Measurements from ENCODE around the gene ATP13A1. TPM values are rescaled to one million over a fixed set of nuclear protein-coding genes. Genes with fewer than 3 reads are reported as not detected.
"Not testable (repeated sequence)": the region's sequence is repeated elsewhere in the genome, so short reads cannot be mapped to it uniquely, and the experiment has no call there.

Gene ATP13A1
- total and polyA plus RNA-seq, 7 donors, result 6.6 to 145 (median 55.5) TPM

DNA sequence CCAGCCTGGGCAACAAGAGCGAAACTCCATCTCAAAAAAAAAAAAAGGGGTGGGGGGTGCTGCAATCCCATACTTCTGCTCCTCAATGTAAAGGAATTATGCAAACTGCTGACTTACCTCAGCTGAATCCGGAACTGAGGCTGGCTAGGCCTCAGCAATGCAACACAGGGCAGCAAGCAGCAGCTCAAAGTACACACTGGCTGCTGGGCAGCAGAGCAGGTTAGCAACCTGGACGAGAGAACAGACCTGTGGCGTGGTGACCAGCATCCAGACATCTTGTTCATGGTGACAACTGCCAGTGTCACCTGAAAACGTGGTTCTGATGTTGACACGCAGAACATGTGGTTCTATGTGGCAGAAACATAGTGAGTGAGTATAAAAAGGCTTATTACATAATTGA lies 41.4 kb upstream of the ATP13A1 start:
- Histone ChIP-seq H3K9me3 (peaks cover 30 to 63% (median 55%) of the 10 kb centered on the region in 4 donors), H3K36me3 (peaks cover 0 to 39% (median 12%) of the 10 kb centered on the region in 4 donors), H3K4me1 (no peaks in the 10 kb centered on the region), H3K27me3 (no peaks in the 10 kb centered on the region), H3K4me3 (no peak overlapping the region), H3K27ac (no peak overlapping the region)
- intact Hi-C loops (cut with DNase I), result no loop called here
- no peak for DNase-seq
- TF ChIP-seq POLR2AphosphoS5 (IDR thresholded peaks at IDR 0.05) (no peak), CTCF (IDR thresholded peaks at IDR 0.05) (no peak), EP300 (IDR thresholded peaks at IDR 0.05) (no peak), POLR2A (IDR thresholded peaks at IDR 0.05) (no peak)
- WGBS, 2 donors, result 89% methylated on average over 6 of the region's 6 CpGs

DNA sequence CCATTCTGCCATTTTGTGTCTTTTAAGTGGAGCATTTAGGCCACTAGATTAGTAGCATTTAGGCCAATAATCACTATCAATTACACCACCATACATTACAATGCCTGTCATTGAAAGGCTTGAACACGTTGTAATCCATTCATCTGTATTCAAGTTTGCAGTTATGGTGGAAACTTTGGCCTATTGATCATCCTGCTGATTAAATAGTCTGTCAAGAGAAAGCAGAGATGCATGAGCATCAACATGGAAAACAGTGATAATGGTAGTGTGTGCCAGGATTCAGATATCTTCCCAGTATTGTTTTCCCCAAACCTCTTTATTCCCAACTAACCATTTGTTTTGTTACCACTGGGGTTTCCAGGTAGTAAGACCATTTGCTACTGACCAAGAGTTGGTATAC lies 37.0 kb upstream of the ATP13A1 start:
- H3K4me1 ChIP-seq; H3K4me3 ChIP-seq; H3K27ac ChIP-seq; intact Hi-C loops (cut with DNase I); DNase-seq; H3K27me3 ChIP-seq: not testable (repeated sequence)
- H3K36me3 ChIP-seq, result peaks cover 0 to 22% (median 8%) of the 10 kb centered on the region in 4 donors
- peaks cover 5 to 45% (median 21%) of the 10 kb centered on the region in 4 donors for H3K9me3 ChIP-seq
- WGBS, 2 donors, result 90 to 94% methylated on average over 1 of the region's 1 CpG

DNA sequence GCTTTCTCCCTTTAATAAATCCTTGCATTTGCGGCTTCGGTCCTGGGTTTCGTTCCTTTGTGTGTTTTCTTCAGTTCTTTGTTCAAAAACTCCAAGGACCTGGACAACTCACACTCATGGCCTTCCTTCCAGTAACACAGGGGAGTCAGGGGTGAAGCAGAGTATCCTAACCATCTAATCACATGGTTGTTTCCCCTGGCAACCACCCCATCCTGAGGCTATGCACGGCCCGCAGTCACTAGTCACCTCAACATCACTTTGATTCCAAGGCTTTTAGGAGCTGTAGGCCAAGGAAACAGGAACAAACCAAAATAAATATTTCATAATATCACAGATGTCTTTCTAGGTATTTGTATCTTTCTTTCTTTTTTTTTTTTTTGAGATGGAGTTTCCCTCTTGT lies 34.1 kb upstream of the ATP13A1 start:
- no peak overlapping the region for H3K4me3 ChIP-seq
- H3K27ac ChIP-seq, result no peak overlapping the region
- peaks cover 0 to 29% (median 10%) of the 10 kb centered on the region in 4 donors for H3K9me3 ChIP-seq
- intact Hi-C loops (cut with DNase I), result no loop called here
- no peaks in the 10 kb centered on the region for H3K27me3 ChIP-seq
- WGBS, 2 donors, result 89 to 96% methylated on average over 5 of the region's 5 CpGs
- TF ChIP-seq CTCF (IDR thresholded peaks at IDR 0.05) (no peak), POLR2A (IDR thresholded peaks at IDR 0.05) (no peak), EP300 (IDR thresholded peaks at IDR 0.05) (no peak), POLR2AphosphoS5 (IDR thresholded peaks at IDR 0.05) (no peak)
- H3K4me1 ChIP-seq, result no peaks in the 10 kb centered on the region
- DNase-seq, result no peak
- peaks cover 0 to 5% (median 0%) of the 10 kb centered on the region in 4 donors for H3K36me3 ChIP-seq

- Histone ChIP-seq H3K9me3 (peaks cover 0 to 24% (median 9%) of the 10 kb centered on the region in 4 donors), H3K4me3 (no peak overlapping the region)
- intact Hi-C loops (cut with DNase I), result no loop called here
Observed at GRCh38 chr19:19696386-19696785, 32.9 kb upstream of the ATP13A1 start.

GRCh38 chr19:19691683-19692082 lies 28.2 kb upstream of the ATP13A1 start:
- 87 to 96% methylated on average over 10 of the region's 10 CpGs for WGBS, 2 donors
- no peak for DNase-seq
- H3K27ac ChIP-seq, result no peak overlapping the region
- H3K9me3 ChIP-seq, result no peaks in the 10 kb centered on the region
- TF ChIP-seq POLR2AphosphoS5 (IDR thresholded peaks at IDR 0.05), result no peak
- TF ChIP-seq POLR2A (IDR thresholded peaks at IDR 0.05), result no peak
- TF ChIP-seq EP300 (IDR thresholded peaks at IDR 0.05), result no peak
- no peak for TF ChIP-seq CTCF (IDR thresholded peaks at IDR 0.05)
- H3K36me3 ChIP-seq, result no peaks in the 10 kb centered on the region
- intact Hi-C loops (cut with DNase I), result no loop called here
- H3K4me1 ChIP-seq, result no peaks in the 10 kb centered on the region
- H3K27me3 ChIP-seq, result no peaks in the 10 kb centered on the region
- no peak overlapping the region for H3K4me3 ChIP-seq

More at GRCh38 chr19:19696386-19696785, 32.9 kb upstream of the ATP13A1 start:
- Histone ChIP-seq H3K27ac (no peak overlapping the region), H3K4me1 (no peaks in the 10 kb centered on the region), H3K36me3 (peaks cover 0 to 5% (median 0%) of the 10 kb centered on the region in 4 donors), H3K27me3 (no peaks in the 10 kb centered on the region)
- no peak for DNase-seq
- TF ChIP-seq POLR2AphosphoS5 (IDR thresholded peaks at IDR 0.05) (no peak), CTCF (IDR thresholded peaks at IDR 0.05) (no peak), EP300 (IDR thresholded peaks at IDR 0.05) (no peak), POLR2A (IDR thresholded peaks at IDR 0.05) (no peak)
- 70 to 78% methylated on average over 2 of the region's 2 CpGs for WGBS, 2 donors

DNA sequence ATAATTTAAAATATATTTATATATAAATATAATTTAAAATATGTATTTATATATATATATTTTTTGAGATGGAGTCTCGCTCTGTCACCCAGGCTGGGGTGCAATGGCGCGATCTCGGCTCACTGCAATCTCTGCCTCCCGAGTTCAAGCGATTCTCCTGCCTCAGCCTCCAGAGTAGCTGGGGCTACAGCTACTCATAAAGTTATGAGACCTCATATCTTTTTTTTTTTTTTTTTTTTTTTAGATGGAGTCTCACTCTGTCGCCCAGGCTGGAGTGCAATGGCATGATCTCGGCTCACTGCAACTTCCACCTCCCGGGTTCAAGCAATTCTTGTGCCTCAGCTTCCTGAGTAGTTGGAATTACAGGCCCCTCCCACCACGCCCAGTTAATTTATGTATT lies 25.5 kb upstream of the ATP13A1 start:
- H3K27me3 ChIP-seq; H3K4me1 ChIP-seq; intact Hi-C loops (cut with DNase I); H3K9me3 ChIP-seq; H3K4me3 ChIP-seq; DNase-seq; H3K36me3 ChIP-seq; H3K27ac ChIP-seq: not testable (repeated sequence)
- WGBS, 2 donors, result 97 to 98% methylated on average over 10 of the region's 10 CpGs
